HepG2 (cell line): Measurements from ENCODE around the gene CCDC69. TPM values are rescaled to one million over a fixed set of nuclear protein-coding genes. Genes with fewer than 3 reads are reported as not detected.

Experiments
- ARHGAP35 ChIP-seq: sonication (generic); formaldehyde crosslinking; IDR thresholded peaks from 2 replicates; pipeline ENCODE4 v1.9.0; 2022; ENCODE audit warnings: mild to moderate bottlenecking, inconsistent platforms, moderate library complexity, missing genetic modification reagents, borderline replicate concordance
- ATM ChIP-seq: fragments of 450-650 bp; IDR thresholded peaks from 2 replicates; pipeline ENCODE4 v1.7.1; 2017; ENCODE audit warnings: mild to moderate bottlenecking, borderline replicate concordance
- CCAR2 ChIP-seq: fragments of 200-400 bp; formaldehyde crosslinking; optimal IDR thresholded peaks from 2 replicates; pipeline ENCODE3; 2018; ENCODE audit warnings: low read depth, mild to moderate bottlenecking, low read length, moderate library complexity
- CREB1 ChIP-seq, 2 experiments: fragments of 450-650 bp in 1 of 2; IDR thresholded peaks; 2 replicates each; pipeline ENCODE4 v1.6.1; 2016 to 2017; ENCODE audit warnings: control low read depth in 1 of 2, mild to moderate bottlenecking in 1 of 2, missing compliant biosample characterization in 1 of 2, missing genetic modification characterization in 1 of 2
- ERF ChIP-seq: IDR thresholded peaks from 2 replicates; pipeline ENCODE4 v1.6.1; 2018; ENCODE audit warnings: missing biosample characterization, missing genetic modification reagents
- FOSL2 ChIP-seq: sonication (generic); formaldehyde crosslinking; IDR thresholded peaks from 2 replicates; pipeline ENCODE4 v1.4.0; 2020; ENCODE audit warnings: missing genetic modification reagents
- NR2F1 ChIP-seq, 2 experiments: fragments of 450-650 bp in 1 of 2; formaldehyde crosslinking in 1 of 2; IDR thresholded peaks; 2 replicates each; pipeline versions ENCODE4 v1.5.0 to v1.6.1; 2016 to 2020; ENCODE audit warnings: mild to moderate bottlenecking in 1 of 2, missing compliant biosample characterization in 1 of 2, missing genetic modification reagents in 1 of 2, moderate library complexity in 1 of 2
- PPARG ChIP-seq: conservative IDR thresholded peaks from 2 replicates; pipeline ENCODE4 v1.6.1; 2016; ENCODE audit warnings: missing biosample characterization, missing genetic modification reagents
- RAD21 ChIP-seq: fragments of 450-650 bp; formaldehyde crosslinking; IDR thresholded peaks from 2 replicates; pipeline ENCODE4 v1.5.0; 2020; ENCODE audit warnings: mild to moderate bottlenecking
- ZNF235 ChIP-seq: sonication (generic); formaldehyde crosslinking; IDR thresholded peaks from 2 replicates; pipeline ENCODE4 v1.8.1; 2023; ENCODE audit warnings: mild to moderate bottlenecking, missing genetic modification reagents, borderline replicate concordance
- ZNF75D ChIP-seq: sonication (generic); formaldehyde crosslinking; IDR thresholded peaks from 2 replicates; pipeline ENCODE4 v1.8.1; 2023; ENCODE audit warnings: missing genetic modification reagents, mild to moderate bottlenecking, borderline replicate concordance
- ZNF782 ChIP-seq: sonication (generic); formaldehyde crosslinking; IDR thresholded peaks from 2 replicates; pipeline ENCODE4 v1.4.0; 2020; ENCODE audit warnings: missing genetic modification reagents, mild to moderate bottlenecking, borderline replicate concordance
- polyA plus RNA-seq, 8 experiments: library from polyadenylated mRNA; depleted of rRNA in 3 of 8; stranded (reverse) in 7 of 8; unstranded in 1 of 8; fragments of >200 nt; fragmentation: Illumina TruSeq in 4 of 8; extraction: Trizol in 4 of 8; gene quantifications; 2 replicates each; pipeline versions ENCODE4 v1.2.1 to v1.2.3, GENCODE V29; 2011 to 2016; ENCODE audit warnings: low read depth in 4 of 8, missing spikeins in 1 of 8, mixed read lengths in 1 of 8; ENCODE audit not compliant: insufficient read depth in 1 of 8
- total RNA-seq, 5 experiments: library from RNA; depleted of rRNA; stranded (reverse); fragments of >200 nt; fragmentation: Illumina TruSeq; extraction: Trizol; gene quantifications; 2 replicates each; pipeline ENCODE4 v1.2.3, GENCODE V29; 2016; ENCODE audit warnings: low read depth in 1 of 5
- TF ChIP-seq, protein P1 (sequence below): sonication (generic); formaldehyde crosslinking; conservative IDR thresholded peaks from 2 replicates; pipeline ENCODE4 v1.8.0; 2022; ENCODE audit warnings: mild to moderate bottlenecking, moderate library complexity, missing genetic modification reagents
- TF ChIP-seq, protein P2 (sequence below): sonication (generic); formaldehyde crosslinking; IDR thresholded peaks from 2 replicates; pipeline ENCODE4 v1.4.0; 2020; ENCODE audit warnings: missing genetic modification reagents
- TF ChIP-seq, protein P3 (sequence below): sonication (generic); formaldehyde crosslinking; IDR thresholded peaks from 2 replicates; pipeline ENCODE4 v1.9.0; 2021; ENCODE audit warnings: missing genetic modification reagents, borderline replicate concordance
- TF ChIP-seq, protein P4 (sequence below): sonication (generic); formaldehyde crosslinking; IDR thresholded peaks from 2 replicates; pipeline ENCODE4 v1.9.0; 2021; ENCODE audit warnings: missing genetic modification reagents, borderline replicate concordance

The CCDC69 gene
- total and polyA plus RNA-seq, 2 of the 13 experiments (the other 11 are each of a cell fraction or from before 2014, with no cell fraction given): 12.2 to 45.2 TPM

DNA sequence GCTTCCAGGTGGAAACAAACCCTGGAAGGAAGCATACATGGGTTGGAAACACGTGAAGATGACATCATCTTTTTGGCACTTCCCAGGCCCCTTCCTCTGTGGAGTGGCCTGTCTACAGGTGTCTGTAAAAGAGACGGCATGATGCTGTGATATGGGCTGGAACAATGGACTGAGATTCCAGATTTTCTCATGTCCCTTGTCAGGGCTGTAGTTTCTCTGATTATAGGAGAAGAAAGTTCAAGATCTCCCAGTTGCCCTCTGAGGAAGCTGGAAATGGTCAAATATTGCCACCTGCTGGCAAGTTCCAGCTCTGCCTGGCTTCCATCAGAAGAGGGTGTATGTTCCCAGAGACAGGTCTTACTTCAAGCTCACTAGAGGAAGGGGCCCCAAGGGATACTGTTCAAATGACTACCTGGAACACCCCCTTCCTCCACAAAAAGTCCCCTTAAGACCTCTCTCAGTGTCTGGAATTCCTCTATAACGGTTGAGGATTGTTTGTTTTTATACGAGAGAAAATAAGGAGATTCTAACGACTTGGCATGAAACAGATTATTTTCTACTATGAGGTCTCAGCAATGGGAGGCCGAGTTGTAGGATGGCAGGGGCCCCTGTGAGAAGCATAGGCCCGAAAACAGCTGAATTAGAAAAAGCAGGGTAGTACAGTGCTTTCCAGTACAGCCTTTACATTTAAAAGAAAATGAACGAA lies 59.1 kb downstream of the CCDC69 start (continued):
- TF ChIP-seq RAD21 (CRISPR knock-in tag): peak; percentile 87
- TF ChIP-seq ZNF782: no peak
- TF ChIP-seq ZNF75D (CRISPR knock-in tag): no peak
- TF ChIP-seq, protein P1, sequence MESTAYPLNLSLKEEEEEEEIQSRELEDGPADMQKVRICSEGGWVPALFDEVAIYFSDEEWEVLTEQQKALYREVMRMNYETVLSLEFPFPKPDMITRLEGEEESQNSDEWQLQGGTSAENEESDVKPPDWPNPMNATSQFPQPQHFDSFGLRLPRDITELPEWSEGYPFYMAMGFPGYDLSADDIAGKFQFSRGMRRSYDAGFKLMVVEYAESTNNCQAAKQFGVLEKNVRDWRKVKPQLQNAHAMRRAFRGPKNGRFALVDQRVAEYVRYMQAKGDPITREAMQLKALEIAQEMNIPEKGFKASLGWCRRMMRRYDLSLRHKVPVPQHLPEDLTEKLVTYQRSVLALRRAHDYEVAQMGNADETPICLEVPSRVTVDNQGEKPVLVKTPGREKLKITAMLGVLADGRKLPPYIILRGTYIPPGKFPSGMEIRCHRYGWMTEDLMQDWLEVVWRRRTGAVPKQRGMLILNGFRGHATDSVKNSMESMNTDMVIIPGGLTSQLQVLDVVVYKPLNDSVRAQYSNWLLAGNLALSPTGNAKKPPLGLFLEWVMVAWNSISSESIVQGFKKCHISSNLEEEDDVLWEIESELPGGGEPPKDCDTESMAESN (CRISPR knock-in tag): no peak
- TF ChIP-seq, protein P2, sequence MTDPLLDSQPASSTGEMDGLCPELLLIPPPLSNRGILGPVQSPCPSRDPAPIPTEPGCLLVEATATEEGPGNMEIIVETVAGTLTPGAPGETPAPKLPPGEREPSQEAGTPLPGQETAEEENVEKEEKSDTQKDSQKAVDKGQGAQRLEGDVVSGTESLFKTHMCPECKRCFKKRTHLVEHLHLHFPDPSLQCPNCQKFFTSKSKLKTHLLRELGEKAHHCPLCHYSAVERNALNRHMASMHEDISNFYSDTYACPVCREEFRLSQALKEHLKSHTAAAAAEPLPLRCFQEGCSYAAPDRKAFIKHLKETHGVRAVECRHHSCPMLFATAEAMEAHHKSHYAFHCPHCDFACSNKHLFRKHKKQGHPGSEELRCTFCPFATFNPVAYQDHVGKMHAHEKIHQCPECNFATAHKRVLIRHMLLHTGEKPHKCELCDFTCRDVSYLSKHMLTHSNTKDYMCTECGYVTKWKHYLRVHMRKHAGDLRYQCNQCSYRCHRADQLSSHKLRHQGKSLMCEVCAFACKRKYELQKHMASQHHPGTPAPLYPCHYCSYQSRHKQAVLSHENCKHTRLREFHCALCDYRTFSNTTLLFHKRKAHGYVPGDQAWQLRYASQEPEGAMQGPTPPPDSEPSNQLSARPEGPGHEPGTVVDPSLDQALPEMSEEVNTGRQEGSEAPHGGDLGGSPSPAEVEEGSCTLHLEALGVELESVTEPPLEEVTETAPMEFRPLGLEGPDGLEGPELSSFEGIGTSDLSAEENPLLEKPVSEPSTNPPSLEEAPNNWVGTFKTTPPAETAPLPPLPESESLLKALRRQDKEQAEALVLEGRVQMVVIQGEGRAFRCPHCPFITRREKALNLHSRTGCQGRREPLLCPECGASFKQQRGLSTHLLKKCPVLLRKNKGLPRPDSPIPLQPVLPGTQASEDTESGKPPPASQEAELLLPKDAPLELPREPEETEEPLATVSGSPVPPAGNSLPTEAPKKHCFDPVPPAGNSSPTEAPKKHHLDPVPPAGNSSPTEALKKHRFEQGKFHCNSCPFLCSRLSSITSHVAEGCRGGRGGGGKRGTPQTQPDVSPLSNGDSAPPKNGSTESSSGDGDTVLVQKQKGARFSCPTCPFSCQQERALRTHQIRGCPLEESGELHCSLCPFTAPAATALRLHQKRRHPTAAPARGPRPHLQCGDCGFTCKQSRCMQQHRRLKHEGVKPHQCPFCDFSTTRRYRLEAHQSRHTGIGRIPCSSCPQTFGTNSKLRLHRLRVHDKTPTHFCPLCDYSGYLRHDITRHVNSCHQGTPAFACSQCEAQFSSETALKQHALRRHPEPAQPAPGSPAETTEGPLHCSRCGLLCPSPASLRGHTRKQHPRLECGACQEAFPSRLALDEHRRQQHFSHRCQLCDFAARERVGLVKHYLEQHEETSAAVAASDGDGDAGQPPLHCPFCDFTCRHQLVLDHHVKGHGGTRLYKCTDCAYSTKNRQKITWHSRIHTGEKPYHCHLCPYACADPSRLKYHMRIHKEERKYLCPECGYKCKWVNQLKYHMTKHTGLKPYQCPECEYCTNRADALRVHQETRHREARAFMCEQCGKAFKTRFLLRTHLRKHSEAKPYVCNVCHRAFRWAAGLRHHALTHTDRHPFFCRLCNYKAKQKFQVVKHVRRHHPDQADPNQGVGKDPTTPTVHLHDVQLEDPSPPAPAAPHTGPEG (CRISPR knock-in tag): no peak
- TF ChIP-seq NR2F1 (CRISPR knock-in tag; IDR thresholded peaks at IDR 0.05): 0 out of 4 replicates have a peak, but pooled peaks have one; percentile 9 to 17
- no peak for TF ChIP-seq ZNF235 (CRISPR knock-in tag)
- no peak for TF ChIP-seq CCAR2
- TF ChIP-seq, protein P3, sequence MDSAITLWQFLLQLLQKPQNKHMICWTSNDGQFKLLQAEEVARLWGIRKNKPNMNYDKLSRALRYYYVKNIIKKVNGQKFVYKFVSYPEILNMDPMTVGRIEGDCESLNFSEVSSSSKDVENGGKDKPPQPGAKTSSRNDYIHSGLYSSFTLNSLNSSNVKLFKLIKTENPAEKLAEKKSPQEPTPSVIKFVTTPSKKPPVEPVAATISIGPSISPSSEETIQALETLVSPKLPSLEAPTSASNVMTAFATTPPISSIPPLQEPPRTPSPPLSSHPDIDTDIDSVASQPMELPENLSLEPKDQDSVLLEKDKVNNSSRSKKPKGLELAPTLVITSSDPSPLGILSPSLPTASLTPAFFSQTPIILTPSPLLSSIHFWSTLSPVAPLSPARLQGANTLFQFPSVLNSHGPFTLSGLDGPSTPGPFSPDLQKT (CRISPR knock-in tag): no peak
- 0 out of 2 replicates have a peak, but pooled peaks have one; percentile 51 for TF ChIP-seq ERF (CRISPR knock-in tag)
- TF ChIP-seq ATM: no peak
- TF ChIP-seq, protein P4, sequence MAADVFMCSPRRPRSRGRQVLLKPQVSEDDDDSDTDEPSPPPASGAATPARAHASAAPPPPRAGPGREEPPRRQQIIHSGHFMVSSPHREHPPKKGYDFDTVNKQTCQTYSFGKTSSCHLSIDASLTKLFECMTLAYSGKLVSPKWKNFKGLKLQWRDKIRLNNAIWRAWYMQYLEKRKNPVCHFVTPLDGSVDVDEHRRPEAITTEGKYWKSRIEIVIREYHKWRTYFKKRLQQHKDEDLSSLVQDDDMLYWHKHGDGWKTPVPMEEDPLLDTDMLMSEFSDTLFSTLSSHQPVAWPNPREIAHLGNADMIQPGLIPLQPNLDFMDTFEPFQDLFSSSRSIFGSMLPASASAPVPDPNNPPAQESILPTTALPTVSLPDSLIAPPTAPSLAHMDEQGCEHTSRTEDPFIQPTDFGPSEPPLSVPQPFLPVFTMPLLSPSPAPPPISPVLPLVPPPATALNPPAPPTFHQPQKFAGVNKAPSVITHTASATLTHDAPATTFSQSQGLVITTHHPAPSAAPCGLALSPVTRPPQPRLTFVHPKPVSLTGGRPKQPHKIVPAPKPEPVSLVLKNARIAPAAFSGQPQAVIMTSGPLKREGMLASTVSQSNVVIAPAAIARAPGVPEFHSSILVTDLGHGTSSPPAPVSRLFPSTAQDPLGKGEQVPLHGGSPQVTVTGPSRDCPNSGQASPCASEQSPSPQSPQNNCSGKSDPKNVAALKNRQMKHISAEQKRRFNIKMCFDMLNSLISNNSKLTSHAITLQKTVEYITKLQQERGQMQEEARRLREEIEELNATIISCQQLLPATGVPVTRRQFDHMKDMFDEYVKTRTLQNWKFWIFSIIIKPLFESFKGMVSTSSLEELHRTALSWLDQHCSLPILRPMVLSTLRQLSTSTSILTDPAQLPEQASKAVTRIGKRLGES (CRISPR knock-in tag): no peak
- no peak for TF ChIP-seq ARHGAP35 (CRISPR knock-in tag)
- 0 out of 2 replicates have a peak, but pooled peaks have one; percentile 16 for TF ChIP-seq FOSL2 (CRISPR knock-in tag)
- TF ChIP-seq PPARG: 0 out of 2 replicates have a peak, but pooled peaks have one; percentile 21
- peak; percentile 6; the same call in 1 of the 2 replicates for TF ChIP-seq CREB1 (IDR thresholded peaks at IDR 0.05)
- no peak for TF ChIP-seq CREB1 (CRISPR knock-in tag; IDR thresholded peaks at IDR 0.05)
